ENCODE data around the gene CYP19A1.

GRCh38 chr15:51307811-51308210 is 30.6 kb downstream of the CYP19A1 start:
- TF ChIP-seq, protein P1, sequence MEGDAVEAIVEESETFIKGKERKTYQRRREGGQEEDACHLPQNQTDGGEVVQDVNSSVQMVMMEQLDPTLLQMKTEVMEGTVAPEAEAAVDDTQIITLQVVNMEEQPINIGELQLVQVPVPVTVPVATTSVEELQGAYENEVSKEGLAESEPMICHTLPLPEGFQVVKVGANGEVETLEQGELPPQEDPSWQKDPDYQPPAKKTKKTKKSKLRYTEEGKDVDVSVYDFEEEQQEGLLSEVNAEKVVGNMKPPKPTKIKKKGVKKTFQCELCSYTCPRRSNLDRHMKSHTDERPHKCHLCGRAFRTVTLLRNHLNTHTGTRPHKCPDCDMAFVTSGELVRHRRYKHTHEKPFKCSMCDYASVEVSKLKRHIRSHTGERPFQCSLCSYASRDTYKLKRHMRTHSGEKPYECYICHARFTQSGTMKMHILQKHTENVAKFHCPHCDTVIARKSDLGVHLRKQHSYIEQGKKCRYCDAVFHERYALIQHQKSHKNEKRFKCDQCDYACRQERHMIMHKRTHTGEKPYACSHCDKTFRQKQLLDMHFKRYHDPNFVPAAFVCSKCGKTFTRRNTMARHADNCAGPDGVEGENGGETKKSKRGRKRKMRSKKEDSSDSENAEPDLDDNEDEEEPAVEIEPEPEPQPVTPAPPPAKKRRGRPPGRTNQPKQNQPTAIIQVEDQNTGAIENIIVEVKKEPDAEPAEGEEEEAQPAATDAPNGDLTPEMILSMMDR (IDR thresholded peaks at IDR 0.05): no peak
- no peak for TF ChIP-seq POLR2A (IDR thresholded peaks at IDR 0.05)

Data from sigmoid colon (tissue), 3 donors.